ENCODE measurements around the gene MANEA. TPM values are rescaled to one million over a fixed set of nuclear protein-coding genes. Genes with fewer than 3 reads are reported as not detected.

The MANEA gene
- total RNA-seq, 1 donor from 2014 or later, result 7.5 TPM

GRCh38 chr6:95636552-95637431, 59.5 kb downstream of the MANEA start:
- no peak overlapping the region for H3K27ac Mint-ChIP-seq
- ChIA-PET POLR2A (no interaction called here), CTCF (no interaction called here)
- no peaks in the 10 kb centered on the region for H3K4me1 Mint-ChIP-seq
- H3K27me3 Mint-ChIP-seq, result peaks cover 2% of the 10 kb centered on the region
- H3K36me3 Mint-ChIP-seq (ENCODE audit: low read depth), result no peaks in the 10 kb centered on the region
- no peak overlapping the region for H3K4me3 Mint-ChIP-seq
- no peak for TF ChIP-seq CTCF (IDR thresholded peaks at IDR 0.05)
- ATAC-seq (ENCODE audit: low read depth), result no peak
- H3K9me3 Mint-ChIP-seq, result peaks cover 6% of the 10 kb centered on the region
- DNase-seq, result no peak
- intact Hi-C loops (cut with micrococcal nuclease), result no loop called here

- ChIA-PET CTCF (no interaction called here), POLR2A (no interaction called here)
- Mint-ChIP-seq H3K27me3 (no peaks in the 10 kb centered on the region), H3K27ac (no peak overlapping the region), H3K4me3 (no peak overlapping the region), H3K9me3 (peaks cover 1% of the 10 kb centered on the region), H3K36me3 (ENCODE audit: low read depth) (no peaks in the 10 kb centered on the region), H3K4me1 (no peaks in the 10 kb centered on the region)
- TF ChIP-seq CTCF (IDR thresholded peaks at IDR 0.05), result no peak
- no peak for DNase-seq
- no peak for ATAC-seq (ENCODE audit: low read depth)
- intact Hi-C loops (cut with micrococcal nuclease), result no loop called here
Measured at GRCh38 chr6:95648636-95649035, 71.3 kb downstream of the MANEA start.

GRCh38 chr6:95649451-95649850, 72.1 kb downstream of the MANEA start:
- Mint-ChIP-seq H3K36me3 (ENCODE audit: low read depth) (no peaks in the 10 kb centered on the region), H3K27ac (no peak overlapping the region), H3K4me1 (no peaks in the 10 kb centered on the region), H3K4me3 (no peak overlapping the region), H3K27me3 (no peaks in the 10 kb centered on the region), H3K9me3 (peaks cover 1% of the 10 kb centered on the region)
- POLR2A ChIA-PET, result no interaction called here
- DNase-seq, result no peak
- no peak for ATAC-seq (ENCODE audit: low read depth)
- CTCF ChIA-PET, result no interaction called here
- no peak for TF ChIP-seq CTCF (IDR thresholded peaks at IDR 0.05)
- intact Hi-C loops (cut with micrococcal nuclease), result no loop called here

- POLR2A ChIA-PET, result no interaction called here
- intact Hi-C loops (cut with micrococcal nuclease), result no loop called here
Measured at GRCh38 chr6:95654176-95654575, 76.8 kb downstream of the MANEA start.

GRCh38 chr6:95658886-95659285, 81.6 kb downstream of the MANEA start:
- Mint-ChIP-seq H3K4me1 (no peaks in the 10 kb centered on the region), H3K27ac (no peak overlapping the region), H3K27me3 (no peaks in the 10 kb centered on the region), H3K36me3 (ENCODE audit: low read depth) (no peaks in the 10 kb centered on the region), H3K9me3 (peaks cover 11% of the 10 kb centered on the region), H3K4me3 (no peak overlapping the region)
- ChIA-PET POLR2A (no interaction called here), CTCF (no interaction called here)
- DNase-seq (no peak), ATAC-seq (ENCODE audit: low read depth) (no peak)
- TF ChIP-seq CTCF (IDR thresholded peaks at IDR 0.05), result no peak
- intact Hi-C loops (cut with micrococcal nuclease), result no loop called here

More at GRCh38 chr6:95654176-95654575, 76.8 kb downstream of the MANEA start:
- Mint-ChIP-seq H3K4me1 (no peaks in the 10 kb centered on the region), H3K27ac (no peak overlapping the region), H3K36me3 (ENCODE audit: low read depth) (no peaks in the 10 kb centered on the region), H3K4me3 (no peak overlapping the region), H3K27me3 (no peaks in the 10 kb centered on the region), H3K9me3 (peaks cover 1% of the 10 kb centered on the region)
- no peak for DNase-seq
- CTCF ChIA-PET, result no interaction called here
- TF ChIP-seq CTCF (IDR thresholded peaks at IDR 0.05), result no peak
- no peak for ATAC-seq (ENCODE audit: low read depth)
